ENCODE results near the gene SMIM35.

SMIM35 gene

DNA sequence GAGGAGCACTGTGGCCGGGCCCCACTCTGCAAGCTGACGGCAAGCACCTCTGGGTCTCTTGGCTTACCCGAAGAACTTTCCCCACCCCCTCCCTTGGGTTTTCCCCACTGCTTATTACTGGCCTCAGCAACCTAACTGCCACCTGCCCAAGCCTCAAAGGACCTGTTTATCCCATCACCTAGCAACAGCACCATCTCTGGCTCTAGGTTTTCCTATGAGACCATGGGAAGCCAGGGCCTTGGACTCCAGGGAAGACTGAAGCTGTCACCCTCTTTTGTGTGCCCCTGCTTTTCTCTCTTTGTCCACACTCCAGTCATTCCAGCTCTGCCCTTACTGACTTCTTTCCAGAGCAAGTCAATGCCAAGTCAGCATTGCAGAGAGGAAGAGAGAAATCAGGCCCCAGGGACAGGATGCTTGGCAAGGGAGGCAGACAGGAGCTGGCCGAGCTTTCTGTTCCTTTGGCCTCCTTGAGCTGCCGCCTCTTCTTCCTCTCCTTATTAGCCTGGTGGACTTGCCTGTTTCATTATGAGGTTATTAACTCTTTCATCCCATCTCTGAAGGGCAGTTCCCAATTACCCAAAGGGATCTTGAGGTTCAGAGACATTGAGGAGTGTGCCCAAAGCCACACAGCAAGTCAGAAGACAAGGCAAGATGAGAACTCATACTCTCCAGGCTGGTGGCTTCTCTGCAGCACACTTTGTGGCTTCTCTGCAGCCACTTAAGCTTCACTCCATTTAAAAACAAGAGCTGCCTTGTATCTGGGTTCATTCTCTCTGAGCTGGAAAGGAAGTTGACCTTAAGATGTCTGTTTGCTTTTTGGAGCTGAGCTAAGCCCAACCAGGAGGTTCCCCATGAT lies at the start of gene SMIM35:
Gene SMIM35 (minus strand): TSS at position 51 of the 856 bp plus-strand sequence. CDS start 206 bp downstream, outside the sequence.
- no peak for DNase-seq

DNA sequence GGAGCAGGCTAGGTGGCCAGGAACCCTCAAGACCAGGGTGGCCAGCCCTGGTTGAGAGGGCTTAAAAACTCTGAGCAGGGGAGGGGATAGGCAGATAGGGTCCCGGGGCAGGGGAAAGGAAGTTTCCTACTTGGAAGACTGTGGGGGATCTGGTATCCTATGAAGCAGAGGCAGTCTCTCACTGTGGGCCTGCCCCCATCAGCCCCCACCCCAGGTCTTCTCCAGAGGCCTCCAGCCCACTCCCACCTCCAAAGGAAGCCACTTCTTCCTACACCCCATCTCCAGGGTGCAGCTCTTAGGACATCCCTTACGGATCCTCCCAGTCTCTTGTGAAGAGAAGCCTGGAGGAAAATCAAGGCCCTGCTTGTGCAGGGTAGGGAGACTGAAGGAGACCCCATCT lies 49.6 kb upstream of the SMIM35 start:
- DNase-seq: no peak

DNA sequence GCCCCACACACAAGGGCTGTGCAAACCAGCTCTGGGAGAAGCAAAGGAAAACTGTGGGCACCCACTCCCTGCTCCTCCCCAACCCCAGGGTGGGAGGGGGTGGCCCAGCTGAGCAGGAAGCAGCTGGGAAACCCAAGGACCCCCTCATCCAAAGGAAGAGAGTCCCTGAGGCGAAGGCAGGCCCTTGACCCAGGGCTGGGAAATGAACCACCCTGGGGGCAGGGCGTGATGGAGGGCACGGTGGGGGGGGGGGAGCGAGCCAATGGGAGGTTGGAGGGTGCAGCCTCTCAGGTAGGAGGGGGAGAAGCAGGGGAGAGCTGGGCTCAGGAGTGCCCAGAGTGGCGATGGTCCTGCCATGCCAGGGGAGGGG lies 49.0 kb upstream of the SMIM35 start:
- DNase-seq: no peak

DNA sequence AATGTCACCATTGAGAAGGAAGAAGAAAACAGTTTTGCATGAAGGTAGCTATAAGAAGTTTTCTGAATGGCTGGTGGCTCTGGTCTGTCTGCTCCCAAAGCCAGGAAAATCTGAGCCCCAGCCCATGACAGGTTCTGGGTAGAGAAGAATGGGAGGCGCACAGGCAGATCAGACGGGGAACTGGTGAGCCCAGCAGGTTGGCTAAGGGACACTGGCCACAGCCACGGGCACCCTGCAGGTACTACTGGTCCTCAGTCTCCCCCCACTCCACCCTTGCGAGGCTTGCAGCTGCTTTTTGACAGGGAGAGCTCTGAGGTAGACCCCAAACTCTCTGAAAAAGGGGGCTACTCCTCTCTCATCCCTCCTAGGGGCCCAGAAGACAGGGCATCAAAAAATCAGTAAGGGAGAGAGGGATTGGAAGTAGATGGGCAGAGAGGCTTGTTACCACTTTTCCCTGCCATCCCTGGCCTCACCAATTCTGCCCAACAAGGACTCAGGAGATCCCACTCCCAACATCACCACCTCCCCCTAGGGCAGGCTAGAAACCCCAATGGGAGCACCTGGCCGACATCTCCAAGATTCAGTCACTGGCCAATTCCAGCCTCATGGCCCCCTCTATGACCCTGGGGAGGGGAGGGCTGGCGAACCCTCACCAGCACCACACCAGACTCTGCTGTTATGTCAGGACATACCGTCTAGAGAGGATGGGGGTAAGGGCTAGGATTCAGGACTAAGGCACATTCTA lies 48.5 kb upstream of the SMIM35 start:
- no peak for DNase-seq

DNA sequence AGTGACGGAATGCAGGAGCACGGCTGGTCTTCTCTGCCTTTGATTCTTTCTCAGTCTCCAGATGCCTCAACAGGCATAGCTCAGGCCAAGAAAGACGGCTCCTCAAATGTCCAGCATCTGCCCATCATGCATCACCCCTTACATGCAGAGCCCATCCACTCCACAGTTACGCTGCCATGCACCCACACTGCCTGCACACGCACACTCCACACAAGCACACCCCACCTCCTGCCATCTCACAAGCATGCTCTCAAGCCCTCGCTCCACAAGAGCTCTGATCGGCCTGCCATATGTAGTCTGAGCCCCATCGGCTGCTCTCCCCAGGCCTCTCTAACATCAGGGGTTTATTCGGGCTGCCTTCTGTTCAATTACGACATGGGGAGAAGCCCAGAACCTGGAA lies 47.1 kb upstream of the SMIM35 start:
- DNase-seq: no peak

DNA sequence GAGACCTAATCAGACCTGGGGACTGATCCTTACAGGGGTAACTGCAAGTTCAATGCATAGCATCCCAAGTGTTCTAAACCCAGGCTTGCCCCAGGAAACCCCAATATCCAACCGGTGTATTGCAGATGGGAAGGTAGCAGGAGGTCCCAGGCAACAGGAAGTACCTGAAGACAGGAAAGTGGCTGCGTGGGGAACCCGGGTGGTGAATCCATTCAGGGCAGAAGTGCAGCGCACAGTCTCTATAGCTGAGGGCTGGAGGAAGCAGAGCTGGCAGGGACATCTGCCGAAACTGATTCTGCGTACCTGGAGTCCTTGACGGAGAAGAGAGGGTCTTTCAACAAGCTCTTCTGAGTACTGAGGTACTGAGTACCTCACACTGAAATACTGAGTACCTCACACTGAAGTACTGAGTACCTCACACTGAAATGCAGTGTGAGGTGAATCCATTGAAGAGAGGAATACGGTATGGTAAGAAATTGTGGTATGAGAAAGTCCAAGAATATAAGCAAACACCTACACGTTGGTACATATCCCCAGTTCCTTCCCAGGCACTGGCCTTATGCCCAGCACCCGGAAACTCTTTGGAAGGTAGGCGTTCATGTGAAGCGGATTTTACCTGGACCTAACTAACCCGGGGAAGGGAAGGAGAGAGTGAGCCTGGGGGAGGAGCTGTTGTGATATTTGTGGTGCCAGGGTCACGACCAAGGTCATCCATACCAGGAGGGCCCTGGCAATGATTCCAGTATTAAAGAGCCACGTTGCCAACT lies 45.8 kb upstream of the SMIM35 start:
- no peak for DNase-seq

DNA sequence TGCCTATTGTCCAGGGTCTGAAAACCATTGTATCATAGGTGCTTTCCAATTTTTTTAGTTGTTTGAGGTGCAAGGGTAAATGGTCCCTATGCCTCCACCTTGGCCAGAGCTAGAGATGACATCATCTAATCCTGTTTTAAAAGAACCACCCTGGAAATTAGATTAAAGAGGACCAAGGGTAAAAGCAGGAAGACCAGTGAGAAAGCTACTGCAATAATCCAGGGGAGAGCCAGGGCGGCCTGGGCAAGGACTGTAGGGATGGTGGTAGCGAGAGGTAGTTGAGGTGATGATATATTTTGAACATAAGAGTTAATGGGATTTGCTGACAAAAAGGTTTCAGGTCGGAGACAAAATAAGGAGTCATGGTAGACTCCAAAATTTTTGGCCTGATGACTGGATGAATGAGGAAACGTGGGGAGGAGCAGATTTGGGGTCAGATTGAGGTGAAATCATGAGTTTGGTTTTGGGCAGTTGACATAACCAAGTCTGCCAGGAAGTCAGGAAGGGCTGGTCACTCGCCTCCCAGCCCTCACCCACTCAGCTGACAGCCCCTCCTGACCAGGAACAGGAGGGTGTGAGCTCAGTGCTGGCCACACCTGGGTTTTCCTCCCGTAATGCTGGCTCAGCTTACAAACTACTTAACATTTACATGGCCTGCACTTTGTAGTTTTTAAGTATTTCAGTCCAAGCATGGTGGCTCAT lies 42.9 kb upstream of the SMIM35 start:
- DNase-seq: no peak

DNA sequence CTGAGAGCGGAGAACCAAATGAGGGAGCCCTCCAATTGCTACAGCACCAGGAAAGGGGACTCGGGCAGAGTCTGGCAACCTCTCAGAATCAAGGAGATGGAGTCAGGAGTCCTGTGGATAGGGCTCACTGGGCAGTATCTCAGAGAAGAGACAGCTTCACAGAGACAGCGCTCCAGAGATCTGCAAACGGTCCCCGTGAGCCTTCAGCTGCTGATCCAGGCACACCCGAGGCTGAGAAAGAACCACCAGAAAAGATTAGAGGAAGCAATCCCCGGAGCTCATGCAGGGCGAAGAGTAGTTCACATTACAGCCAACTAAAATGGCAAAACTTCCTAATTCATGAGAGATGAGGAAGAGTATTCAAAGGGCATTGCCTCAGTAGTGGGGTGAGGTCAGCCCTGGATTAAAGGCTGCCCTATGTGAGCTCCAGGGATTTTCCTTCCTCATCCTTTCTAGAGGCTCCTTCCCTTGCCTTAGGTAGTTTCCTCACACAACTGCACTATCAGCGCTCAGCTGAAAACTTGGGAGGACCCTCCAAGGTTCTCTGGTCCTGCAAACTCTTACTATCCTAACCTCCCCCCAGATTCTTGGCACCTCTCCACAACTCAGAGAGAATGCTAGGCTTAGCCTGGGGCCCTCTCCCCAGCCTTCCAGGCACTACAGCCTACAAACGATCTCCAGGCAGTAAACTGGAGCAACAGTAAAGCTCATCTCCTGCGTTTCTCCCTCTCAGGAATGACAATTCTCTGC lies 42.1 kb upstream of the SMIM35 start:
- DNase-seq: no peak

DNA sequence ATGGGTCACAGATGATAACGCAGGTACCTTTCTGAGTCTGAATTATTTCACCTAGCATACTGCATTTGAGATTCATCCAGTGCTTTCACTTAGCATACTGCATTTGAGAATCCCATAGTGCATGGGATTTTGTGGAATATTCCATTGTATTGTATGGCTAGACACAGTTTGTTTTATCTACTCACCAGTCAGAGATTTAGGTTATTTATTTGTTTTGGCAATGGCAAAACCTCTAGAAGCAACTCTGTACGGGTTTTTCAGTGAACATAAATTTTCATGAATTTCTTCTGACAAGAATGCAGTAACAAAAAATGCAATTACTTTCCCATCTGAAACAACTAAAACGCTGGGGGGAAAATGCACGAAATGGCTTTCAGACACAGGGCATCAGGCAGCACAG lies 41.5 kb upstream of the SMIM35 start:
- no peak for DNase-seq

DNA sequence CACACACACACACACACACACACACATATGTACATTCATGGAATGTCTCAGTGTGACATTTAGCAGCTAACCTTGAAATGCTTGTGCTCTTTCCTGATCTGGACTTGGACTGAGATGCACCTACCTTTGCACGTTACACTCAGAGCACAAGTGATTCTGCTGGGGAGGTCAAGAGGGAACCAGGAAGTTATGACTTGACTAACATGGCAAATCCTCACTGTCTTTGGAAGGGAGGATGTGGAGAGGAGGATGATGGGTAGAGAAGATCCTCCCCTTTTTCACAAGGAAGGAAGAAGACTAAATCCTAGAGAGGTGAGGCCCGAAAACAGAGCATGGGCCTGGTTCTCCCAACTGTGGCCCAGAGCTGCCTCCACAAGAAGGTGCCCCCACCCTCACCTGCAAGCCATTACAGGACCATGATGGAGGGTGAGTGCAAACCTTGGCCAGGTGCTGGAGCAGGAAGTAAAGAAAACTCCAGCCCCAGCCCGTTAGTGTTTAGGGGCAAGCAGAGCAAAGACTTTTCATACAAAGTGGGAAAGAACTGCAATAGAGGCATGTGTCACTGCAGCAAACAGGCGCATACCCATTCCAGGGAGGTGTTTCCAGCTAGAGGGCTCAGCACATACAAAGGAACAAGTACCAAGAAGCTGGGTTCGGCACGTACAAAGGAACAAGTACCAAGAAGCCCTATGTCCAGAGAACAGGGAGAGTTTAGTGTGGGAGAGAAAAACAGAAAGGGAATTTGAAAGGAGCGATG lies 39.5 kb upstream of the SMIM35 start:
- DNase-seq: no peak

DNA sequence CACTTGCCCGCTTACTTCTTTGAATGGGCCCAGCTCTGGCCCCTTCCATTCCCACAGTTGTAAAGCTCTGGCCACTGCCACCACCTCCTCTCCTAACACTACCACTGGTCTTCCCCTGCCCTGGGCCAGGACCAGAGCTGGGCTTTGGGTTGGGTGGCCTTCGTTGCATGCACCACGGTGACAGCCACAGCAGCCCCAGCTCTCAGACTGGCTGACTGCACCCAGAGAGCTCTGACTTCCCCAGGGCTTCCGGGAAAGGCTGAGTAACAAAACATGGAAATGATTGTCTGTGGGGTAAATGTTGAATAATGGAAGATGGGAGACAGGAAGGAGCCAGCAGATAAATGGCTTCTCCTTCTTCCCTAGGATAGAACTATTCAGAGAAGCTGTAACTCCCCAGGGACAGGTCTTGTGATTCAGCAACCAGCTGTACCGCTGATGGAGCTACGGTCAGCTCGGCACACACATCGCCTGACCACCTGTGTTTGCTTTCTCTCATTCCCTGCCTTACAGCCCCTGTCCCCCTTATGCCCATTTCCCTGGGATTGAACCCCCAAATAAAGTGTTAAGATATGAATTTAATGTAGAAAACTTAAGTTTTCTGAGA lies 38.3 kb upstream of the SMIM35 start:
- no peak for DNase-seq

DNA sequence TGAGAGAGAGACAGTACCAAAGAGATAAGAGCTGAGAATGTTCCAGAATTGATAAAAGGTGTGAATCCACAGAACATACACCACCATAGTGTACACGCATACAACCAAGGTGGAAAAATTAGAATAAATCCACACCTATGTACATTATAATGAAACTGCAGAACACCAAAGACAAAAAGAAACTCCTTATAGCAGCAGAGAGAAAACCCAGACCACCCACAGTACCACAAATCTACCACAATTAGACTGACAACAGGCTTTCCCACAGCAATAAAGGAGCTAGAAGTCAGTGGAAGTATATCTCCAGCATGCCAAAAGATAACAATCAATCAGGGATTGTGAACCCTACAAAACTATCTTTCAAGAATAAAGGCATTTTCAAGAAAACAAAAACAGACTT lies 34.0 kb upstream of the SMIM35 start:
- no peak for DNase-seq

DNA sequence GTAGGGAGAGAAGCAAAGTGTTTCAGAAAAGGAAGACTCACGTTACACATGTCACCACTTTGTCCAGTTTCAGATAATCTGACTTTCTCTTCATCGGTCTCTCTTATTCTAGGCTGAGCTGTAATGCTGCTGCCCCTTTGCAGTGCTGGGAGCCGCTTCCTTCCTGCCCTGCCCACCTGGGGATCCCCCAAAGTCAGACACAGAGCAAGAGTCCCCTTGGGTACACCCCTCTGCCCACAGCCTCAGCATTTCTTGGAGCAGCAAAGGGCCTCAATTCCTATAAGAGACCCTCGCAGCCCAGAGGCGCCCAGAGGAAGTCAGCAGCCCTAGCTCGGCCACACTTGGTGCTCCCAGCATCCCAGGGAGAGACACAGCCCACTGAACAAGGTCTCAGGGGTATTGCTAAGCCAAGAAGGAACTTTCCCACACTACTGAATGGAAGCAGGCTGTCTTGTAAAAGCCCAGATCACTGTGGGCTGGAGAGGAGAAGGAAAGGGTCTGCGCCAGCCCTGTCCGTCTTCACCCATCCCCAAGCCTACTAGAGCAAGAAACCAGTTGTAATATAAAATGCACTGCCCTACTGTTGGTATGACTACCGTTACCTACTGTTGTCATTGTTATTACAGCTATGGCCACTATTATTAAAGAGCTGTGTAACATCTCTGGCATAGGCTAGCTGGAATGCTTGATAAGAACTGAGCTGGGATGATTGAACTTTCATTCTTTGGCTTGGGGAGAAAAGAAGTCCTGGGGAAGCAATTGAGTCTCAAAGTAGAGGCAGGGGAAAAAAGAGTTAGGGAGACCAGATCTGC lies 31.2 kb upstream of the SMIM35 start:
- no peak for DNase-seq

DNA sequence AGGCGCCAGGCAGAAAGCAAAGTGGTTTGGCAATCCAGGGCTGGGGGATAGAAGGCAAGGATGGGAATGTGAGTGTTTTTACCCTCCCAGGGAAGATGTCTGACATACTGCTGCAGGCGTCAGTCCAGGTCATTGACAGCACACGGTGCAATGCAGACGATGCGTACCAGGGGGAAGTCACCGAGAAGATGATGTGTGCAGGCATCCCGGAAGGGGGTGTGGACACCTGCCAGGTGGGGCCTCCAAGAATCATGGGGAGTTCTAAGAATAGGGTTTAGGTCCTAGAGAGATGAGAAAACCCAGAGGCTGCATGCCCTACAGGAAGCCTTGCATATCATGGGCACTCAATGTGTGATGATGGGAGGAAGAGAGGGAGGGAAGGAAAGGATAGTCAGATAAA lies 28.3 kb upstream of the SMIM35 start:
- no peak for DNase-seq

DNA sequence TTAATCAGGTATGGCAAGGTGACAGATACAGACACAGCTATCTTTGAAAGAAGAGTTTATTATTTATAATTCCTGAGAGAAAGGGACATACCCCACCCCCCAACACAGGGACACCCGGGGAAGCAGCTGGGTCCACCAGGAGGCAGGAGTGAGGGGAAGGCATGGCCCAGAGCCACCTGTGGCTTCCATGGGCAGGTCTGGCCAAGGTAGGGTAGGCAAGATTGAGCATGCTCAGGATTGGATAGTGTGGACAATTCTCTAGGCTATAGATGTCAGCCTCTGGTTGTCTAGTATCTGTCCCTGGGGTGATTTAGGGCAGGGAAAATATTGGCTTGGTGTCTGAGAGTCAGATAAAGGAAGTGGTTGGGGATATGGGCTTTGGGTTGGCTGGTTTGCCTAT lies 27.5 kb upstream of the SMIM35 start:
- no peak for DNase-seq

DNA sequence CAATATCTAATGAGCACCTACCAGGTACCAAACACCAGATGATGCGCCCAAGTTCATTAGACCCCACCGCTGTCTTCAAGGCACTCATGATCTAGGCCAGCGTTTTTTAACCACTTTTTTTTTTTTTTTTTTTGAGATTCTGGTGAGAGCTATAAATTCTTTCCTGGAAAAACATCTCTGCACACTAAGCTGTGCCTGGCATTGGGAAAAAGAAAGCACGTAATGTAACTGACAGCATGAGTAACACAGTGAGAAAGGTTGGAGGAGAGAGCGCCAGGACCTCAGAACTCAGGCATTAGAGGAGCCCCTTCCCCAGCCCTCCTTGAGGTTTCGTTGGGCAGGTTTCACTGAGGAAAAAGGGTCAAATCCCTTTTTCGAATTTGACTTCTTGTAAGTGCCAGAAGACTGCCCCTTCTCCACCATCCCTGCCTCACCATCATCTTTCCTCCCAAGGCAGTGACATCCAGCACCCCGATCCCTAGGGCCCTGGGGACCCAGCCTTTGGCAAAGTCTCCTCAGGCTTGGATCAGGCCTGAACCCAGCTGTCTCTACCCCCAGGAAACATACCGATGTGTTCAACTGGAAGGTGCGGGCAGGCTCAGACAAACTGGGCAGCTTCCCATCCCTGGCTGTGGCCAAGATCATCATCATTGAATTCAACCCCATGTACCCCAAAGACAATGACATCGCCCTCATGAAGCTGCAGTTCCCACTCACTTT lies 26.1 kb upstream of the SMIM35 start:
- DNase-seq: no peak

DNA sequence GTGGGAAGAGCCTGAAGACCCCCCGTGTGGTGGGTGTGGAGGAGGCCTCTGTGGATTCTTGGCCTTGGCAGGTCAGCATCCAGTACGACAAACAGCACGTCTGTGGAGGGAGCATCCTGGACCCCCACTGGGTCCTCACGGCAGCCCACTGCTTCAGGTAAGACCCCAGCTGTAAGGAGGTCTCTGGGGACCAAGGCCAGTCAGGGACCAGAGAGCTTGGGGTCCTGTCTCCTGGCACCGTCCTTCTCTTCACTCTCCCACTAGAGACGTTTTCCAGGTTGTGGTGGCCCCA lies 24.9 kb upstream of the SMIM35 start:
- DNase-seq: no peak
